HepG2 (cell line): ENCODE results near the gene AFF2.

ENCODE experiments used
- EZH2 ChIP-seq: conservative IDR thresholded peaks from 2 replicates; pipeline ENCODE4 v1.6.1; 2012; ENCODE audit warnings: mild to moderate bottlenecking, low read depth, low read length, moderate library complexity
- PRMT3 ChIP-seq: sonication (generic); formaldehyde crosslinking; IDR thresholded peaks from 2 replicates; pipeline ENCODE4 v1.8.1; 2022; ENCODE audit warnings: low read depth, mild to moderate bottlenecking, moderate library complexity, missing genetic modification reagents, borderline replicate concordance
- SUZ12 ChIP-seq: fragments of 150-350 bp; IDR thresholded peaks from 2 replicates; pipeline ENCODE4 v1.6.1; 2014; ENCODE audit warnings: low read depth, low read length
- ZNF138 ChIP-seq: sonication (generic); formaldehyde crosslinking; IDR thresholded peaks from 2 replicates; pipeline ENCODE4 v1.5.0; 2020; ENCODE audit warnings: mild to moderate bottlenecking, low read depth, missing genetic modification reagents
- ZNF629 ChIP-seq: sonication (generic); formaldehyde crosslinking; conservative IDR thresholded peaks from 2 replicates; pipeline ENCODE4 v1.5.0; 2020; ENCODE audit warnings: missing genetic modification reagents
- TF ChIP-seq, protein P1 (sequence below): sonication (generic); formaldehyde crosslinking; IDR thresholded peaks from 2 replicates; pipeline ENCODE4 v1.5.0; 2020; ENCODE audit warnings: mild to moderate bottlenecking, missing genetic modification reagents, moderate library complexity

DNA sequence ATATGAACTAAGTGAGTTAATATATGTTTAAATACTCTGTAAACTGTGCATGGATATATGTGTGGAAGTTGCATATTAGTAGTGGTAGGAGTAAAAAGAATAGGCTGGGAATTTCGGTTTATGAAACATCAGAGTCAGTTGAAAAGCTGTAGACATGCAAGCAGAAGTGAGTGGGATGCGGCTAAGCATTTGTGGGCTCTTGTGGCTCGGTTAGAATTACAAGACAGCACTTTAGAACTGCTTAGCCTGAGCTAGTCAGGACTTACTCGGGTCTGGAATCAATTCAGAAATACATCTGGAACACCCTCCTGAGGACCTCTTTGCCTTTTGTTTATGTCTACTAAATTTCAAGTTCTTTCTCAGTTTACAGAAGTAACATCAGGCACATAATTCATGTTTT lies 93.6 kb downstream of the AFF2 start:
- TF ChIP-seq ZNF629 (CRISPR knock-in tag), result no peak
- TF ChIP-seq PRMT3 (CRISPR knock-in tag), result no peak
- TF ChIP-seq EZH2, result no peak
- no peak for TF ChIP-seq SUZ12
- TF ChIP-seq, protein P1, sequence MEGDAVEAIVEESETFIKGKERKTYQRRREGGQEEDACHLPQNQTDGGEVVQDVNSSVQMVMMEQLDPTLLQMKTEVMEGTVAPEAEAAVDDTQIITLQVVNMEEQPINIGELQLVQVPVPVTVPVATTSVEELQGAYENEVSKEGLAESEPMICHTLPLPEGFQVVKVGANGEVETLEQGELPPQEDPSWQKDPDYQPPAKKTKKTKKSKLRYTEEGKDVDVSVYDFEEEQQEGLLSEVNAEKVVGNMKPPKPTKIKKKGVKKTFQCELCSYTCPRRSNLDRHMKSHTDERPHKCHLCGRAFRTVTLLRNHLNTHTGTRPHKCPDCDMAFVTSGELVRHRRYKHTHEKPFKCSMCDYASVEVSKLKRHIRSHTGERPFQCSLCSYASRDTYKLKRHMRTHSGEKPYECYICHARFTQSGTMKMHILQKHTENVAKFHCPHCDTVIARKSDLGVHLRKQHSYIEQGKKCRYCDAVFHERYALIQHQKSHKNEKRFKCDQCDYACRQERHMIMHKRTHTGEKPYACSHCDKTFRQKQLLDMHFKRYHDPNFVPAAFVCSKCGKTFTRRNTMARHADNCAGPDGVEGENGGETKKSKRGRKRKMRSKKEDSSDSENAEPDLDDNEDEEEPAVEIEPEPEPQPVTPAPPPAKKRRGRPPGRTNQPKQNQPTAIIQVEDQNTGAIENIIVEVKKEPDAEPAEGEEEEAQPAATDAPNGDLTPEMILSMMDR (CRISPR knock-in tag), result no peak
- TF ChIP-seq ZNF138 (CRISPR knock-in tag), result no peak
